Lung (tissue), 12 donors: ENCODE data around the gene CDK5RAP2. TPM values are rescaled to one million over a fixed set of nuclear protein-coding genes. Genes with fewer than 3 reads are reported as not detected.
A peak's percentile ranks its signal among the peaks of the same experiment; 100 is the strongest.

Source experiments
- ATAC-seq: fragments of 200-7000 bp; cut with Tn5 transposase; one replicate; pipeline ENCODE4 v1.9.1; 2020; ENCODE audit warnings: moderate number of reproducible peaks; ENCODE audit not compliant: insufficient read depth, low FRiP score
- DNase-seq, 3 donors: peaks; one replicate each; pipeline ENCODE4 v3.0.0-alpha.2; 2013 to 2017
- H3K27ac ChIP-seq, 2 donors: one replicate each; pipeline ENCODE4 v1.5.1; 2013; ENCODE audit warnings: mild to moderate bottlenecking in 2 of 2, moderate library complexity in 2 of 2, control low read depth in 1 of 2, inconsistent platforms in 1 of 2, low read depth in 1 of 2, low read length in 1 of 2
- H3K27me3 ChIP-seq, 3 donors: one replicate each; pipeline ENCODE4 v1.5.1; 2013; ENCODE audit warnings: low read length in 2 of 3; ENCODE audit not compliant: control insufficient read depth in 3 of 3, insufficient read depth in 3 of 3
- H3K36me3 ChIP-seq, 4 donors: one replicate each; pipeline ENCODE4 v1.5.1; 2013; ENCODE audit warnings: low read length in 4 of 4, mild to moderate bottlenecking in 1 of 4, moderate library complexity in 1 of 4; ENCODE audit not compliant: control insufficient read depth in 4 of 4, insufficient read depth in 4 of 4
- H3K4me1 ChIP-seq, 5 donors: one replicate each; pipeline ENCODE4 v1.5.1; 2013; ENCODE audit warnings: low read length in 5 of 5, mild to moderate bottlenecking in 2 of 5, moderate library complexity in 1 of 5; ENCODE audit not compliant: control insufficient read depth in 5 of 5, insufficient read depth in 5 of 5
- H3K4me3 ChIP-seq: one replicate; pipeline ENCODE4 v1.5.1; 2013; ENCODE audit warnings: mild to moderate bottlenecking, control low read depth, moderate library complexity
- H3K9ac ChIP-seq, 2 donors: one replicate each; pipeline ENCODE4 v1.5.1; 2013; ENCODE audit warnings: low read length in 2 of 2, control low read depth in 1 of 2; ENCODE audit not compliant: insufficient read depth in 1 of 2
- H3K9me3 ChIP-seq, 4 donors: one replicate each; pipeline ENCODE4 v1.5.1; 2013; ENCODE audit warnings: low read length in 3 of 4, mild to moderate bottlenecking in 1 of 4, moderate library complexity in 1 of 4; ENCODE audit not compliant: control insufficient read depth in 4 of 4, insufficient read depth in 3 of 4
- WGBS, 2 donors: extraction: QIAGEN DNeasy Blood & Tissue Kit; methylation state at CpG; one replicate each; pipeline ENCODE4 v1.1.7; 2013; 5-methylcytosine and 5-hydroxymethylcytosine counted together
- polyA plus RNA-seq, 2 donors: library from polyadenylated mRNA; stranded (reverse); fragments of 200-250 nt; gene quantifications; one replicate each; pipeline ENCODE4 v1.2.1, GENCODE V29; 2013
- total RNA-seq, 2 donors: library from RNA; depleted of rRNA in 1 of 2; stranded (reverse); fragments of >200 nt in 1 of 2; gene quantifications; one replicate each; pipeline ENCODE4 v1.2.1, GENCODE V29; 2014 to 2021
- TF ChIP-seq, protein P1 (sequence below): IDR thresholded peaks from 2 replicates; pipeline ENCODE4 v1.5.1; 2012; ENCODE audit warnings: mild to moderate bottlenecking; ENCODE audit errors: control extremely low read depth, extremely low read depth
- donor health status: control.
- donor health status: control.
- donor health status: Bipolar disorder and iron deficiency.
- donor health status: healthy.
- donor health status: DM: yes; HTN: yes; CAD: no.

CDK5RAP2 gene
- total and polyA plus RNA-seq, 4 donors: 25.6 to 65.7 (median 35.9) TPM

DNA sequence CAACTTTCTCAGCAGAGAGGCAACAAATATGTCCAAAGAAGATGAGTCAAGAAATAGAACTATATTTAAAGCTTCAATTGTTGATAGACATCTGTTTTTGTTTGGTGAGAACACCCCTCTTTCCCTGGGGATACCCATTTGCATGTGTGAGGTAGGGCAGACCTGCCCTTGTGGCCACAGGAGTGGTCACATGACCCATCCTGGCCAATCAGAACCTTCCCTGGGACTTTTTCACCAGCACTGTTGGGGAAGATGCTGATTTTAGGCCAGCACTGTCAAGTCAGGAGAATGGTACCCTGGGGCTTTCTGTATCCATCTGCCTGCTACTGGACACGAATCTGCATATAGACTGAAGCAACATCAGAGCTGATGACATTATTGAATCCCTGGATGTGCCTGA lies 211.2 kb downstream of the CDK5RAP2 start:
- TF ChIP-seq, protein P1, sequence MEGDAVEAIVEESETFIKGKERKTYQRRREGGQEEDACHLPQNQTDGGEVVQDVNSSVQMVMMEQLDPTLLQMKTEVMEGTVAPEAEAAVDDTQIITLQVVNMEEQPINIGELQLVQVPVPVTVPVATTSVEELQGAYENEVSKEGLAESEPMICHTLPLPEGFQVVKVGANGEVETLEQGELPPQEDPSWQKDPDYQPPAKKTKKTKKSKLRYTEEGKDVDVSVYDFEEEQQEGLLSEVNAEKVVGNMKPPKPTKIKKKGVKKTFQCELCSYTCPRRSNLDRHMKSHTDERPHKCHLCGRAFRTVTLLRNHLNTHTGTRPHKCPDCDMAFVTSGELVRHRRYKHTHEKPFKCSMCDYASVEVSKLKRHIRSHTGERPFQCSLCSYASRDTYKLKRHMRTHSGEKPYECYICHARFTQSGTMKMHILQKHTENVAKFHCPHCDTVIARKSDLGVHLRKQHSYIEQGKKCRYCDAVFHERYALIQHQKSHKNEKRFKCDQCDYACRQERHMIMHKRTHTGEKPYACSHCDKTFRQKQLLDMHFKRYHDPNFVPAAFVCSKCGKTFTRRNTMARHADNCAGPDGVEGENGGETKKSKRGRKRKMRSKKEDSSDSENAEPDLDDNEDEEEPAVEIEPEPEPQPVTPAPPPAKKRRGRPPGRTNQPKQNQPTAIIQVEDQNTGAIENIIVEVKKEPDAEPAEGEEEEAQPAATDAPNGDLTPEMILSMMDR: no peak
- no peak for ATAC-seq
- Histone ChIP-seq H3K4me1 (no peaks in the 10 kb centered on the region), H3K27me3 (no peaks in the 10 kb centered on the region), H3K9me3 (peaks cover 0 to 3% (median under 1%) of the 10 kb centered on the region in 4 donors), H3K4me3 (no peak overlapping the region), H3K27ac (no peak overlapping the region), H3K9ac (no peak overlapping the region), H3K36me3 (no peaks in the 10 kb centered on the region)
- WGBS, 2 donors: 94 to 100% methylated on average over 1 of the region's 1 CpG
- DNase-seq: no peak

DNA sequence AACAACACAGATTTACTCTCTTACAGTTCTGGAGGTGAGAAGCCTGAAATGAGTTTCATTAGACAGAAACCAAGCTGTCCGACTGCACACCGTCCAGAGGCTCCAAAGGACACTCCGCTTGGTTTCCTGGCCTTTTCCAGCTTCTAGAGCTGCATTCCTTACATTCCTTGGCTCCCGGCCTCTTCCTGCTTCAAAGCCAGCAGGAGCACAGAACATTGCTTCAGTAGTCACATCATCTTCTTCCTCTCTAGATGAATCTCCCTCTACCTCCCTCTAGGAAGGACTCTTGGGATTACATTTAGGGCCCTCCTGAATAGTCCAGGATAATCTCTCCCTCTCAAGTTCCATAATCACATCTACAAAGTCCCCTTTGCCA lies 213.3 kb downstream of the CDK5RAP2 start:
- Histone ChIP-seq H3K36me3 (no peaks in the 10 kb centered on the region), H3K27me3 (no peaks in the 10 kb centered on the region), H3K4me1 (peaks cover 0 to 3% (median 0%) of the 10 kb centered on the region in 5 donors), H3K27ac (peak overlapping the region in 1 of 2 donors; percentile 45), H3K9ac (no peak overlapping the region), H3K4me3 (no peak overlapping the region), H3K9me3 (peaks cover 0 to 3% (median 0%) of the 10 kb centered on the region in 4 donors)
- WGBS, 2 donors: 40 to 58% methylated on average over 4 of the region's 4 CpGs
- TF ChIP-seq, protein P1: no peak
- ATAC-seq (peak; percentile 82), DNase-seq (peak; percentile 60 to 65 (median 61))

DNA sequence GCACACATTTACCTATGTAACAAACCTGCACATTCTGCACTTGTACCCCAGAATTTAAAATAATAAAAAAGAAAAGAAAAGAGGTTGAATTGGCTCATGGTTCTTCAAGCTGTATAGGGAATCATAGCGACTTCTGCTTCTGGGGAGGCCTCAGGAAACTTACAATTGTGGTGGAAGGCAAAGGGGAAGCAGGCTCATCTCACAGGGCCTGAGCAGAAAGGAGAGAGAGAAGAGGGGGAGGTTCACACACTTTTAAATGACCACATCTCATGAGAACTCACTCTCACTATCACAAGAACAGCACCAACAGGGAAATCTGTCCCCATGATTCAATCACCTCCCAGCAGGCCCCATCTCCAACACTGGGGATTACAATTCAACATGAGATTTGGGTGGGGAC lies 214.6 kb downstream of the CDK5RAP2 start:
- WGBS, 2 donors: 62 to 72% methylated on average over 1 of the region's 1 CpG
- Histone ChIP-seq H3K27ac (no peak overlapping the region), H3K27me3 (no peaks in the 10 kb centered on the region), H3K4me1 (peaks cover 0 to 6% (median 0%) of the 10 kb centered on the region in 5 donors), H3K4me3 (no peak overlapping the region), H3K36me3 (no peaks in the 10 kb centered on the region), H3K9me3 (peaks cover 0 to 3% (median 0%) of the 10 kb centered on the region in 4 donors), H3K9ac (no peak overlapping the region)
- TF ChIP-seq, protein P1: no peak
- DNase-seq (no peak), ATAC-seq (no peak)

DNA sequence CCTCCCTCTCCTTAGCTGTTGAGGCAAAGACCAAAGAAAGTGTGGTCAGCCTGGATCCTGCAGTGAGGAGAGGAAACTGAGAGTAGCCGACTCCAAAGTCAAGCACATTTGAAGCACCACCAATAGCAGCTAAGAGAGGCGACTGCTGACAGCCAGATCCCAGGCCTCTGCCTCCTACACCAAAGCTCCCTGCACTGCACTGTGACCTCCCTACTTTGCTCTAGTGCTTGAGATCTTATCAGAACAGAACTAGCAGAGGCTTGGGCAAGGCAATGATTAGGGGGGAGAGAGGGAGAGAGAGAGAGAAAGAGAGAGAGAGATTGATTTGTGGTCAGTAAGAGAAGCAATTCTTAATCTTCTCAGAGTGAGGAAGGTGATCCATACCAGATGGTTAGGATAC lies 216.3 kb downstream of the CDK5RAP2 start:
- Histone ChIP-seq H3K9me3 (peaks cover 0 to under 1% (median 0%) of the 10 kb centered on the region in 4 donors), H3K27ac (no peak overlapping the region), H3K9ac (no peak overlapping the region), H3K27me3 (no peaks in the 10 kb centered on the region), H3K36me3 (no peaks in the 10 kb centered on the region), H3K4me3 (no peak overlapping the region), H3K4me1 (peaks cover 0 to 14% (median 0%) of the 10 kb centered on the region in 5 donors)
- WGBS, 2 donors: 44 to 48% methylated on average over 2 of the region's 2 CpGs
- DNase-seq (no peak), ATAC-seq (no peak)
- TF ChIP-seq, protein P1: no peak
